Natural killer cell (primary cell): ENCODE data around the gene CDPF1. TPM values are rescaled to one million over a fixed set of nuclear protein-coding genes. Genes with fewer than 3 reads are reported as not detected.

ENCODE experiments used
- ATAC-seq, 3 donors: fragments of 150-1000 bp in 2 of 3; fragments of 200-7000 bp in 1 of 3; cut with Tn5 transposase; 1 replicate in 1 of 3; 2 replicates in 2 of 3; pipeline ENCODE4 v1.10.0; 2021; ENCODE audit warnings: mild to moderate bottlenecking in 2 of 3, moderate library complexity in 2 of 3
- DNase-seq, 2 donors: peaks; one replicate each; pipeline versions ENCODE4 v3.0.0 to v3.0.0-alpha.2; 2013 to 2021; ENCODE audit warnings: mixed read lengths in 1 of 2
- H3K27ac ChIP-seq: one replicate; pipeline ENCODE4 v1.5.1; 2013; ENCODE audit warnings: mild to moderate bottlenecking, low read length
- H3K27me3 ChIP-seq: one replicate; pipeline ENCODE4 v1.6.1; 2013; ENCODE audit warnings: low read length; ENCODE audit not compliant: control insufficient read depth, insufficient read depth
- H3K36me3 ChIP-seq: one replicate; pipeline ENCODE4 v1.6.1; 2013; ENCODE audit warnings: low read length; ENCODE audit not compliant: control insufficient read depth, insufficient read depth
- H3K4me1 ChIP-seq: one replicate; pipeline ENCODE4 v1.6.1; 2013; ENCODE audit warnings: low read length; ENCODE audit not compliant: control insufficient read depth, insufficient read depth
- H3K4me3 ChIP-seq: one replicate; pipeline ENCODE4 v1.5.1; 2013; ENCODE audit warnings: low read length
- H3K9me3 ChIP-seq: one replicate; pipeline ENCODE4 v1.6.1; 2013; ENCODE audit warnings: low read length; ENCODE audit not compliant: control insufficient read depth, insufficient read depth
- H3K27ac Mint-ChIP-seq, 2 donors: one replicate each; pipeline ENCODE4 v1.8.0; 2022; ENCODE audit warnings: mild to moderate bottlenecking in 2 of 2, mixed read lengths in 2 of 2, moderate library complexity in 1 of 2
- H3K27me3 Mint-ChIP-seq, 2 donors: one replicate each; pipeline ENCODE4 v1.8.0; 2022; ENCODE audit warnings: low read depth in 2 of 2, mixed read lengths in 2 of 2
- H3K36me3 Mint-ChIP-seq: one replicate; pipeline ENCODE4 v1.8.0; 2022; ENCODE audit warnings: mixed read lengths
- H3K4me1 Mint-ChIP-seq, 2 donors: one replicate each; pipeline ENCODE4 v1.8.0; 2022; ENCODE audit warnings: mixed read lengths in 2 of 2
- H3K4me3 Mint-ChIP-seq: one replicate; pipeline ENCODE4 v1.8.0; 2022; ENCODE audit warnings: mild to moderate bottlenecking, moderate library complexity, mixed read lengths
- H3K9me3 Mint-ChIP-seq, 2 donors: one replicate each; pipeline ENCODE4 v1.8.0; 2022; ENCODE audit warnings: mixed read lengths in 2 of 2
- WGBS: methylation state at CpG from one replicate; pipeline ENCODE4 v1.1.7; 2013; ENCODE audit warnings: missing lambda C conversion rate; ENCODE audit not compliant: insufficient coverage; 5-methylcytosine and 5-hydroxymethylcytosine counted together
- intact Hi-C: fragments of 100-400 bp; cut with micrococcal nuclease; formaldehyde crosslinking; loops from one replicate; pipeline ENCODE4 v1.14.2; 2022
- total RNA-seq, 4 donors: library from RNA; stranded (reverse); fragments of 120-200 nt in 1 of 4; gene quantifications; one replicate each; pipeline versions ENCODE4 v1.2.3 to v1.2.4, GENCODE V29; 2013 to 2022
- TF ChIP-seq, protein P1 (sequence below): fragments of 200-600 bp; IDR thresholded peaks from one replicate; pipeline ENCODE4 v1.8.0; 2022; ENCODE audit warnings: antibody characterized with exemption

CDPF1 gene, protein sequence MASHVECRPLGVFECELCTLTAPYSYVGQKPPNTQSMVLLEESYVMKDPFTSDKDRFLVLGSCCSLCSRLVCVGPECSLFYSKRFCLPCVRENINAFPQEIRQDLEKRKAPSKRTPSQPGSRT
- total RNA-seq, result 10 to 100 TPM in 1 of 3 donors, 1 to 10 TPM in 2; 5.0 to 11.4 (median 7.2) TPM
- 11.7 TPM for total RNA-seq (2013)

GRCh38 chr22:46250035-46250782 is at the start of gene CDPF1:
CDPF1 (minus strand) TSS chr22:46250293; CDS start chr22:46248284, 2,009 bp downstream.
- Mint-ChIP-seq H3K27me3 (no peaks in the 10 kb centered on the region), H3K9me3 (no peaks in the 10 kb centered on the region), H3K36me3 (no peaks in the 10 kb centered on the region), H3K4me1 (peaks cover 21 to 44% of the 10 kb centered on the region in 2 donors), H3K27ac (peak within 1 kb of the TSS; percentile 45 to 93), H3K4me3 (peak within 1 kb of the TSS; percentile 88)
- Histone ChIP-seq H3K27me3 (no peaks in the 10 kb centered on the region), H3K36me3 (no peaks in the 10 kb centered on the region), H3K4me3 (peak within 1 kb of the TSS; percentile 74), H3K4me1 (peaks cover 16% of the 10 kb centered on the region), H3K9me3 (no peaks in the 10 kb centered on the region), H3K27ac (peak within 1 kb of the TSS; percentile 66)
- WGBS, result under 1% methylated on average over 89 of the region's 89 CpGs
- ATAC-seq (peak; percentile 88 to 93 (median 92)), DNase-seq (peak; percentile 86 to 95)
- TF ChIP-seq, protein P1, sequence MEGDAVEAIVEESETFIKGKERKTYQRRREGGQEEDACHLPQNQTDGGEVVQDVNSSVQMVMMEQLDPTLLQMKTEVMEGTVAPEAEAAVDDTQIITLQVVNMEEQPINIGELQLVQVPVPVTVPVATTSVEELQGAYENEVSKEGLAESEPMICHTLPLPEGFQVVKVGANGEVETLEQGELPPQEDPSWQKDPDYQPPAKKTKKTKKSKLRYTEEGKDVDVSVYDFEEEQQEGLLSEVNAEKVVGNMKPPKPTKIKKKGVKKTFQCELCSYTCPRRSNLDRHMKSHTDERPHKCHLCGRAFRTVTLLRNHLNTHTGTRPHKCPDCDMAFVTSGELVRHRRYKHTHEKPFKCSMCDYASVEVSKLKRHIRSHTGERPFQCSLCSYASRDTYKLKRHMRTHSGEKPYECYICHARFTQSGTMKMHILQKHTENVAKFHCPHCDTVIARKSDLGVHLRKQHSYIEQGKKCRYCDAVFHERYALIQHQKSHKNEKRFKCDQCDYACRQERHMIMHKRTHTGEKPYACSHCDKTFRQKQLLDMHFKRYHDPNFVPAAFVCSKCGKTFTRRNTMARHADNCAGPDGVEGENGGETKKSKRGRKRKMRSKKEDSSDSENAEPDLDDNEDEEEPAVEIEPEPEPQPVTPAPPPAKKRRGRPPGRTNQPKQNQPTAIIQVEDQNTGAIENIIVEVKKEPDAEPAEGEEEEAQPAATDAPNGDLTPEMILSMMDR, result no peak
- intact Hi-C loops, result loop anchor here (1.0 to 2.0 kb wide), 3 partner anchors 31 to 46 kb away; partner anchors contain the start of gene GTSE1

DNA sequence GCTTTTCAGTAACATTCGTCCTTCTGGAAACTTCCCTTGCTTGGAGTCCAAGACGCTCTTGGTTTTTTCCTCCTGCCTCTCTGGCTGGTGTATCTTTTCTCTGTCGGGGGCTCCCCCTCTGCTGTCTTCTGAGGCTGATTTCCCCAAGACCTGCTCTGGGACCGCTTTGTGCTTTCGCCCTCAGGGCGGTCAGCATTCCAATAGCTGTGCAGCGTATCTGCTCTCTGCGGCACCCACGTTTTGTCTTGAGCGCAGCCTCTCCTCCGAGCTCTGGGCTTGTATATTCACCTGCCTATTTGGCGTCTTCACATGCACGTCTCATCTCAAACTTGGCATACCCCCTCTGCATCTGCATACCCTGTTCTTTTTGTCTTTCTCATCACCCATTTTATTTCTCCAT is 49.0 kb upstream of the CDPF1 start:
- DNase-seq, result no peak
- H3K4me1 Mint-ChIP-seq, result peaks cover 29 to 33% of the 10 kb centered on the region in 2 donors
- no peak overlapping the region for H3K27ac ChIP-seq

GRCh38 chr22:46297151-46297812 is 47.2 kb upstream of the CDPF1 start:
- Histone ChIP-seq H3K4me3 (peak overlapping the region; percentile 35), H3K4me1 (peaks cover 38% of the 10 kb centered on the region), H3K27ac (no peak overlapping the region), H3K9me3 (no peaks in the 10 kb centered on the region), H3K36me3 (peaks cover 16% of the 10 kb centered on the region), H3K27me3 (no peaks in the 10 kb centered on the region)
- intact Hi-C loops, result loop anchor here (2.0 to 10.0 kb wide), 5 partner anchors 16 to 302 kb away; no protein-coding TSS in a partner anchor
- H3K9me3 Mint-ChIP-seq, result no peaks in the 10 kb centered on the region
- H3K4me1 Mint-ChIP-seq, result peaks cover 45 to 52% of the 10 kb centered on the region in 2 donors
- ATAC-seq (no peak), DNase-seq (peak in 1 of 2 donors; percentile 19)
- 9% methylated on average over 32 of the region's 32 CpGs for WGBS
- H3K27ac Mint-ChIP-seq, result peak overlapping the region; percentile 27 to 99
- peak overlapping the region; percentile 82 for H3K4me3 Mint-ChIP-seq
- H3K27me3 Mint-ChIP-seq, result no peaks in the 10 kb centered on the region
- no peaks in the 10 kb centered on the region for H3K36me3 Mint-ChIP-seq
- TF ChIP-seq, protein P1, result no peak

More for the DNA sequence above, 49.0 kb upstream of the CDPF1 start:
- no peak overlapping the region for H3K27ac Mint-ChIP-seq
- H3K36me3 Mint-ChIP-seq, result no peaks in the 10 kb centered on the region
- Histone ChIP-seq H3K27me3 (no peaks in the 10 kb centered on the region), H3K36me3 (no peaks in the 10 kb centered on the region), H3K4me1 (peaks cover 21% of the 10 kb centered on the region), H3K4me3 (no peak overlapping the region), H3K9me3 (no peaks in the 10 kb centered on the region)
- 95% methylated on average over 13 of the region's 13 CpGs for WGBS
- no peaks in the 10 kb centered on the region for H3K27me3 Mint-ChIP-seq
- ATAC-seq, result no peak
- intact Hi-C loops, result loop anchor here (5.0 to 10.0 kb wide), 4 partner anchors 152 to 304 kb away; no protein-coding TSS in a partner anchor
- peak overlapping the region; percentile 0 for H3K4me3 Mint-ChIP-seq
- H3K9me3 Mint-ChIP-seq, result no peaks in the 10 kb centered on the region
- TF ChIP-seq, protein P1, result no peak
